GM23248 (cell line): ENCODE results near the gene STX10.

Experiments used
- EZH2 ChIP-seq: fragments of 200-600 bp; sonication (generic); IDR thresholded peaks from 2 replicates; pipeline ENCODE4 v1.6.1; 2018; ENCODE audit warnings: antibody characterized with exemption, mild to moderate bottlenecking; ENCODE audit not compliant: insufficient read depth, poor library complexity, severe bottlenecking
- EZH2phosphoT487 ChIP-seq: fragments of 200-600 bp; sonication (generic); IDR thresholded peaks from 2 replicates; pipeline ENCODE4 v1.6.1; 2018; ENCODE audit warnings: antibody characterized with exemption, moderate library complexity, mild to moderate bottlenecking, low read depth; ENCODE audit not compliant: insufficient read depth

DNA sequence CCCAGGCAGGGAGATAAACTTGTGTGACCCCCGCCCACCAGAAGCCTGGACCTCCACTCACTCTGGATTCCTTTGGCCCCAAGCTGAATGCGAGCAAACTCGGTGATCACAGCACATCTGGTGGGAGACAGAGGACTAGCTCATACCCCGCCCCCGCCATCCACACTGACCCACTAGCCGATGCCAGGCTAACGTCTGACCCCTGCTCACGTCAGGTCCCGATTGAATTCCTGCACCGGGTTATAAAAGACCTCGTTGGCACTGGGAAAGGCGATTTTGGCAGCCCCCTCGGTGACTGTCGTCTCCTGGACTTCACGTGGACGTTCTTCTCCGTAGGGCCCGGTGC is 34.3 kb downstream of the STX10 start:
- TF ChIP-seq EZH2 (no peak), EZH2phosphoT487 (no peak)
